Mesothelial cell of epicardium (in vitro differentiated cells): Measurements from ENCODE around the gene UGP2. TPM values are rescaled to one million over a fixed set of nuclear protein-coding genes. Genes with fewer than 3 reads are reported as not detected.
A peak's percentile ranks its signal among the peaks of the same experiment; 100 is the strongest.

Experiments
- DNase-seq, 2 experiments: peaks; one replicate each; pipeline ENCODE4 v3.0.0; 2021; ENCODE audit warnings: low spot score in 2 of 2; ENCODE audit not compliant: unreplicated experiment in 2 of 2
- H3K27ac Mint-ChIP-seq: 2 replicates; pipeline ENCODE4 v1.8.0; 2021; ENCODE audit warnings: mixed read lengths
- H3K27me3 Mint-ChIP-seq: 2 replicates; pipeline ENCODE4 v1.8.0; 2021; ENCODE audit warnings: low read depth, mixed read lengths
- H3K36me3 Mint-ChIP-seq: 2 replicates; pipeline ENCODE4 v1.8.0; 2021; ENCODE audit warnings: mixed read lengths
- H3K4me1 Mint-ChIP-seq: 2 replicates; pipeline ENCODE4 v1.8.0; 2021; ENCODE audit warnings: mixed read lengths
- H3K4me3 Mint-ChIP-seq: 2 replicates; pipeline ENCODE4 v1.8.0; 2021; ENCODE audit warnings: mild to moderate bottlenecking, moderate library complexity, mixed read lengths
- H3K9me3 Mint-ChIP-seq: 2 replicates; pipeline ENCODE4 v1.8.0; 2021; ENCODE audit warnings: mixed read lengths
- CTCF ChIP-seq: fragments of 200-600 bp; sonication (generic); IDR thresholded peaks from one replicate; pipeline ENCODE4 v1.5.0; 2021; ENCODE audit warnings: antibody characterized with exemption; ENCODE audit not compliant: unreplicated experiment
- total RNA-seq: library from RNA; stranded (reverse); gene quantifications from 3 replicates; pipeline ENCODE4 v1.2.1, GENCODE V29; 2021

UGP2 gene
- total RNA-seq, 1 donor from 2014 or later, result 92.6 TPM

- Mint-ChIP-seq H3K36me3 (peaks cover 26% of the 10 kb centered on the region), H3K27me3 (no peaks in the 10 kb centered on the region), H3K4me1 (peaks cover 2% of the 10 kb centered on the region), H3K4me3 (no peak overlapping the region), H3K27ac (no peak overlapping the region), H3K9me3 (no peaks in the 10 kb centered on the region)
- TF ChIP-seq CTCF, result no peak
- no peak for DNase-seq
Observed at GRCh38 chr2:63880625-63881024, 38.9 kb downstream of the UGP2 start.

GRCh38 chr2:63881205-63881604 lies 39.5 kb downstream of the UGP2 start:
- Mint-ChIP-seq H3K4me1 (peaks cover 2% of the 10 kb centered on the region), H3K27ac (no peak overlapping the region), H3K36me3 (peaks cover 26% of the 10 kb centered on the region), H3K9me3 (no peaks in the 10 kb centered on the region), H3K27me3 (no peaks in the 10 kb centered on the region), H3K4me3 (no peak overlapping the region)
- no peak for DNase-seq
- no peak for TF ChIP-seq CTCF

GRCh38 chr2:63882395-63883105 lies 40.9 kb downstream of the UGP2 start:
- no peak for DNase-seq
- Mint-ChIP-seq H3K4me3 (no peak overlapping the region), H3K27me3 (no peaks in the 10 kb centered on the region), H3K36me3 (peaks cover 23% of the 10 kb centered on the region), H3K9me3 (no peaks in the 10 kb centered on the region), H3K27ac (no peak overlapping the region), H3K4me1 (peaks cover 2% of the 10 kb centered on the region)
- no peak for TF ChIP-seq CTCF

GRCh38 chr2:63886445-63886844 lies 44.7 kb downstream of the UGP2 start:
- no peak overlapping the region for H3K4me3 Mint-ChIP-seq
- no peak for DNase-seq
- H3K27me3 Mint-ChIP-seq, result no peaks in the 10 kb centered on the region
- peaks cover 36% of the 10 kb centered on the region for H3K36me3 Mint-ChIP-seq
- TF ChIP-seq CTCF, result no peak
- peaks cover 2% of the 10 kb centered on the region for H3K4me1 Mint-ChIP-seq
- no peak overlapping the region for H3K27ac Mint-ChIP-seq
- no peaks in the 10 kb centered on the region for H3K9me3 Mint-ChIP-seq

DNA sequence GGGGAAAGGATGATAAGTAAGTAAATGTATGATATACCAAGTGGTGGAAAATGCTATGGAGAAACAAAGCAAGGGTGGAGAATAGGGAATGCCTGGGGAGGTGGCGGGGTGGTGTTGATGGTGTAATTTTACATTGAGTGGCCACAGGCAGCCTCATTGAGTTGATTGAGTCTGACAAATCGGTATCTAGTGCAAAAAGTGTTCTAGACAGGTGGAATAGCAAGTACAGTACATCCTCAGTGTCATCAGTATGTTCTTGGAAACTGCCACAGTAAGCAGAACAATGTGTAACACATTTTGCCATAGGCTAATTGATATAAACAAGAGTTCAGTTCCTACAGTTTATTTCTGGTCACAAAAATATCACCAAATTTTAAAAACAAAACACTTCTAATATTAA lies 46.4 kb downstream of the UGP2 start:
- peaks cover 33% of the 10 kb centered on the region for H3K36me3 Mint-ChIP-seq
- peak overlapping the region; percentile 59 for H3K27ac Mint-ChIP-seq
- TF ChIP-seq CTCF, result no peak
- H3K4me3 Mint-ChIP-seq, result no peak overlapping the region
- H3K27me3 Mint-ChIP-seq, result no peaks in the 10 kb centered on the region
- H3K9me3 Mint-ChIP-seq, result no peaks in the 10 kb centered on the region
- DNase-seq, result no peak
- peaks cover 1% of the 10 kb centered on the region for H3K4me1 Mint-ChIP-seq
